K562 (cell line): Measurements from ENCODE around the gene NABP2. TPM values are rescaled to one million over a fixed set of nuclear protein-coding genes. Genes with fewer than 3 reads are reported as not detected.

Source experiments
- ZFX ChIP-seq: sonication (generic); formaldehyde crosslinking; IDR thresholded peaks from 2 replicates; pipeline ENCODE4 v1.8.0; 2022; ENCODE audit warnings: mild to moderate bottlenecking, missing genetic modification reagents, moderate library complexity
- ZNF253 ChIP-seq: fragments of 250-450 bp; sonication (Bioruptor Pico); conservative IDR thresholded peaks from 2 replicates; pipeline ENCODE4 v1.6.1; 2021; ENCODE audit warnings: mild to moderate bottlenecking
- polyA plus RNA-seq, 8 experiments: library from polyadenylated mRNA; depleted of rRNA in 4 of 8; stranded (reverse) in 5 of 8; unstranded in 3 of 8; fragments of >200 nt; fragmentation: Nextera tagmentation in 2 of 8; fragmentation: Illumina TruSeq in 1 of 8; extraction: Ambion mirVana in 2 of 8; extraction: Trizol in 1 of 8; gene quantifications; 2 replicates each; pipeline versions ENCODE4 v1.2.1 to v1.2.3, GENCODE V29; 2011 to 2014; ENCODE audit warnings: inconsistent platforms in 1 of 8, missing spikeins in 1 of 8
- total RNA-seq, 7 experiments: library from RNA; depleted of rRNA in 6 of 7; stranded (reverse); fragments of >200 nt in 6 of 7; fragmentation: Illumina TruSeq in 2 of 7; extraction: Trizol in 2 of 7; gene quantifications; 2 replicates each; pipeline versions ENCODE4 v1.2.1 to v1.2.3, GENCODE V29; 2011 to 2021; ENCODE audit warnings: low replicate concordance in 1 of 7
- TF ChIP-seq, protein P1 (sequence below): sonication (generic); IDR thresholded peaks from 2 replicates; pipeline ENCODE4 v1.6.1; 2016
- TF ChIP-seq, protein P2 (sequence below): sonication (generic); formaldehyde crosslinking; IDR thresholded peaks from 2 replicates; pipeline ENCODE4 v1.8.0; 2023; ENCODE audit warnings: missing genetic modification reagents, mild to moderate bottlenecking, borderline replicate concordance

The NABP2 gene
- total and polyA plus RNA-seq, 9 of the 15 experiments (the other 6 are each of a cell fraction or from before 2014, with no cell fraction given) = 11.3 to 60.6 (median 43.5) TPM

DNA sequence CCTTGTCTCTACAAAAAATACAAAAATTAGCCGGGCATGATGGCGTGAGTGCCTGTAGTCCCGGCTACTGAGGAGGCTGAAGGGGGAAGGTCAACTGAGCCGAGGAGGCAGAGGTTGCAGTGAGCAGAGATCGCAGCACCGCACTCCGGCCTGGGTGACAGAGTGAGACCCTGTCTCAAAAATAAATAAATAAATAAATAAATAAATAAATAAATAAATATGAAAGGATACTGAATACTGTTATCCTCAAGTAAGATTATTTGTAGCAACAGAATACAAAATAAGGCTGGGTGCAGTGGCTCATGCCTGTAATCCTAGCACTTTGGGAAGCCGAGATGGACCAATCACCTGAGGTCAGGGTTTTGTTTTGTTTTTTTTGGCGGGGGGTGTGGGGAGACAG, 4.3 kb upstream of the NABP2 start (continued):
- TF ChIP-seq, protein P1, sequence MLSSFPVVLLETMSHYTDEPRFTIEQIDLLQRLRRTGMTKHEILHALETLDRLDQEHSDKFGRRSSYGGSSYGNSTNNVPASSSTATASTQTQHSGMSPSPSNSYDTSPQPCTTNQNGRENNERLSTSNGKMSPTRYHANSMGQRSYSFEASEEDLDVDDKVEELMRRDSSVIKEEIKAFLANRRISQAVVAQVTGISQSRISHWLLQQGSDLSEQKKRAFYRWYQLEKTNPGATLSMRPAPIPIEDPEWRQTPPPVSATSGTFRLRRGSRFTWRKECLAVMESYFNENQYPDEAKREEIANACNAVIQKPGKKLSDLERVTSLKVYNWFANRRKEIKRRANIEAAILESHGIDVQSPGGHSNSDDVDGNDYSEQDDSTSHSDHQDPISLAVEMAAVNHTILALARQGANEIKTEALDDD = no peak
- TF ChIP-seq ZFX = no peak
- TF ChIP-seq, protein P2, sequence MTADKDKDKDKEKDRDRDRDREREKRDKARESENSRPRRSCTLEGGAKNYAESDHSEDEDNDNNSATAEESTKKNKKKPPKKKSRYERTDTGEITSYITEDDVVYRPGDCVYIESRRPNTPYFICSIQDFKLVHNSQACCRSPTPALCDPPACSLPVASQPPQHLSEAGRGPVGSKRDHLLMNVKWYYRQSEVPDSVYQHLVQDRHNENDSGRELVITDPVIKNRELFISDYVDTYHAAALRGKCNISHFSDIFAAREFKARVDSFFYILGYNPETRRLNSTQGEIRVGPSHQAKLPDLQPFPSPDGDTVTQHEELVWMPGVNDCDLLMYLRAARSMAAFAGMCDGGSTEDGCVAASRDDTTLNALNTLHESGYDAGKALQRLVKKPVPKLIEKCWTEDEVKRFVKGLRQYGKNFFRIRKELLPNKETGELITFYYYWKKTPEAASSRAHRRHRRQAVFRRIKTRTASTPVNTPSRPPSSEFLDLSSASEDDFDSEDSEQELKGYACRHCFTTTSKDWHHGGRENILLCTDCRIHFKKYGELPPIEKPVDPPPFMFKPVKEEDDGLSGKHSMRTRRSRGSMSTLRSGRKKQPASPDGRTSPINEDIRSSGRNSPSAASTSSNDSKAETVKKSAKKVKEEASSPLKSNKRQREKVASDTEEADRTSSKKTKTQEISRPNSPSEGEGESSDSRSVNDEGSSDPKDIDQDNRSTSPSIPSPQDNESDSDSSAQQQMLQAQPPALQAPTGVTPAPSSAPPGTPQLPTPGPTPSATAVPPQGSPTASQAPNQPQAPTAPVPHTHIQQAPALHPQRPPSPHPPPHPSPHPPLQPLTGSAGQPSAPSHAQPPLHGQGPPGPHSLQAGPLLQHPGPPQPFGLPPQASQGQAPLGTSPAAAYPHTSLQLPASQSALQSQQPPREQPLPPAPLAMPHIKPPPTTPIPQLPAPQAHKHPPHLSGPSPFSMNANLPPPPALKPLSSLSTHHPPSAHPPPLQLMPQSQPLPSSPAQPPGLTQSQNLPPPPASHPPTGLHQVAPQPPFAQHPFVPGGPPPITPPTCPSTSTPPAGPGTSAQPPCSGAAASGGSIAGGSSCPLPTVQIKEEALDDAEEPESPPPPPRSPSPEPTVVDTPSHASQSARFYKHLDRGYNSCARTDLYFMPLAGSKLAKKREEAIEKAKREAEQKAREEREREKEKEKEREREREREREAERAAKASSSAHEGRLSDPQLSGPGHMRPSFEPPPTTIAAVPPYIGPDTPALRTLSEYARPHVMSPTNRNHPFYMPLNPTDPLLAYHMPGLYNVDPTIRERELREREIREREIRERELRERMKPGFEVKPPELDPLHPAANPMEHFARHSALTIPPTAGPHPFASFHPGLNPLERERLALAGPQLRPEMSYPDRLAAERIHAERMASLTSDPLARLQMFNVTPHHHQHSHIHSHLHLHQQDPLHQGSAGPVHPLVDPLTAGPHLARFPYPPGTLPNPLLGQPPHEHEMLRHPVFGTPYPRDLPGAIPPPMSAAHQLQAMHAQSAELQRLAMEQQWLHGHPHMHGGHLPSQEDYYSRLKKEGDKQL (CRISPR knock-in tag) = no peak
- TF ChIP-seq ZNF253 (CRISPR knock-in tag) = no peak
- TF ChIP-seq, all 486 proteins: peak for 0
